Measurements from ENCODE around the gene RBP5.

RBP5 gene

GRCh38 chr12:7128681-7129286, at the start of gene RBP5:
Gene RBP5 (minus strand): TSS chr12:7128889. CDS start chr12:7128775, 114 bp downstream.
- TF ChIP-seq NFIC (IDR thresholded peaks at IDR 0.05) (peak; percentile 25; the same call in 1 of the 2 replicates), USF1 (IDR thresholded peaks at IDR 0.05) (no peak), CEBPB (IDR thresholded peaks at IDR 0.05) (no peak), FOXM1 (IDR thresholded peaks at IDR 0.05; ENCODE audit: borderline replicate concordance, low read depth) (no peak), REST (IDR thresholded peaks at IDR 0.05; ENCODE audit: low read depth) (no peak)

- no peak for TF ChIP-seq MAX (IDR thresholded peaks at IDR 0.05)
- no peak for TF ChIP-seq USF1 (IDR thresholded peaks at IDR 0.05)
- no peak for TF ChIP-seq ZBTB7A (IDR thresholded peaks at IDR 0.05; ENCODE audit: low read depth)
- no peak for TF ChIP-seq TAF1 (IDR thresholded peaks at IDR 0.05; ENCODE audit: low read depth)
- no peak for TF ChIP-seq EGR1 (IDR thresholded peaks at IDR 0.05)
- TF ChIP-seq TCF12 (IDR thresholded peaks at IDR 0.05; ENCODE audit: low read depth), result no peak
- no peak for TF ChIP-seq TEAD4 (IDR thresholded peaks at IDR 0.05)
- no peak for TF ChIP-seq FOXM1 (IDR thresholded peaks at IDR 0.05; ENCODE audit: borderline replicate concordance, low read depth)
These were observed 49.8 kb upstream of the RBP5 start for GRCh38 chr12:7178481-7178880.

- TF ChIP-seq NFIC (IDR thresholded peaks at IDR 0.05) (no peak), TCF12 (IDR thresholded peaks at IDR 0.05; ENCODE audit: low read depth) (no peak), CREB1 (IDR thresholded peaks at IDR 0.05; ENCODE audit: low read depth) (no peak), ZBTB7A (IDR thresholded peaks at IDR 0.05; ENCODE audit: low read depth) (no peak), FOXM1 (IDR thresholded peaks at IDR 0.05; ENCODE audit: borderline replicate concordance, low read depth) (no peak)
These were observed 47.9 kb upstream of the RBP5 start for GRCh38 chr12:7176595-7176994.

- TF ChIP-seq YY1 (IDR thresholded peaks at IDR 0.05; ENCODE audit: low read depth) (no peak), USF1 (IDR thresholded peaks at IDR 0.05) (no peak), TAF1 (IDR thresholded peaks at IDR 0.05; ENCODE audit: low read depth) (no peak), RAD21 (IDR thresholded peaks at IDR 0.05; ENCODE audit: low read depth) (no peak), REST (IDR thresholded peaks at IDR 0.05; ENCODE audit: low read depth) (no peak), FOXM1 (IDR thresholded peaks at IDR 0.05; ENCODE audit: borderline replicate concordance, low read depth) (no peak), NFIC (IDR thresholded peaks at IDR 0.05) (no peak), TCF12 (IDR thresholded peaks at IDR 0.05; ENCODE audit: low read depth) (no peak), CEBPB (IDR thresholded peaks at IDR 0.05) (no peak), CREB1 (IDR thresholded peaks at IDR 0.05; ENCODE audit: low read depth) (no peak), ZBTB7A (IDR thresholded peaks at IDR 0.05; ENCODE audit: low read depth) (no peak), EGR1 (IDR thresholded peaks at IDR 0.05) (no peak), MAX (IDR thresholded peaks at IDR 0.05) (no peak), TEAD4 (IDR thresholded peaks at IDR 0.05) (no peak), EP300 (IDR thresholded peaks at IDR 0.05; ENCODE audit: borderline replicate concordance) (no peak)
These were observed 46.8 kb upstream of the RBP5 start for GRCh38 chr12:7175493-7175892.

GRCh38 chr12:7171854-7172253, 43.2 kb upstream of the RBP5 start:
- no peak for TF ChIP-seq TAF1 (IDR thresholded peaks at IDR 0.05; ENCODE audit: low read depth)
- TF ChIP-seq CREB1 (IDR thresholded peaks at IDR 0.05; ENCODE audit: low read depth), result no peak
- TF ChIP-seq TCF12 (IDR thresholded peaks at IDR 0.05; ENCODE audit: low read depth), result no peak
- no peak for TF ChIP-seq FOXM1 (IDR thresholded peaks at IDR 0.05; ENCODE audit: borderline replicate concordance, low read depth)
- no peak for TF ChIP-seq CEBPB (IDR thresholded peaks at IDR 0.05)
- TF ChIP-seq ZBTB7A (IDR thresholded peaks at IDR 0.05; ENCODE audit: low read depth), result no peak
- TF ChIP-seq NFIC (IDR thresholded peaks at IDR 0.05), result no peak
- TF ChIP-seq USF1 (IDR thresholded peaks at IDR 0.05), result no peak
- TF ChIP-seq TEAD4 (IDR thresholded peaks at IDR 0.05), result no peak
- TF ChIP-seq EP300 (IDR thresholded peaks at IDR 0.05; ENCODE audit: borderline replicate concordance), result no peak
- TF ChIP-seq YY1 (IDR thresholded peaks at IDR 0.05; ENCODE audit: low read depth), result no peak
- TF ChIP-seq MAX (IDR thresholded peaks at IDR 0.05), result no peak
- no peak for TF ChIP-seq EGR1 (IDR thresholded peaks at IDR 0.05)
- TF ChIP-seq RAD21 (IDR thresholded peaks at IDR 0.05; ENCODE audit: low read depth), result no peak
- no peak for TF ChIP-seq REST (IDR thresholded peaks at IDR 0.05; ENCODE audit: low read depth)

Data from Ishikawa (cell line).